Retina (tissue), 1 donor: Measurements from ENCODE around the gene SOS2.
A peak's percentile ranks its signal among the peaks of the same experiment; 100 is the strongest.
"Not testable (repeated sequence)": the region's sequence is repeated elsewhere in the genome, so short reads cannot be mapped to it uniquely, and the experiment has no call there.

Source experiments
- DNase-seq: peaks from one replicate; pipeline ENCODE4 v3.0.0-alpha.2; 2016

Gene SOS2

GRCh38 chr14:50225067-50225973, 6.1 kb downstream of the SOS2 start:
- DNase-seq = no peak

- no peak for DNase-seq
Observed at GRCh38 chr14:50222055-50222613, 9.2 kb downstream of the SOS2 start.

- DNase-seq = no peak
Observed at GRCh38 chr14:50218501-50218900, 12.9 kb downstream of the SOS2 start.

- no peak for DNase-seq
Observed at GRCh38 chr14:50215416-50215815, 16.0 kb downstream of the SOS2 start.

GRCh38 chr14:50213795-50214194, 17.6 kb downstream of the SOS2 start:
- no peak for DNase-seq

- no peak for DNase-seq
Observed at GRCh38 chr14:50212726-50213125, 18.7 kb downstream of the SOS2 start.

GRCh38 chr14:50210074-50210473, 21.3 kb downstream of the SOS2 start:
- DNase-seq = no peak

- no peak for DNase-seq
Observed at GRCh38 chr14:50198499-50198898, 32.9 kb downstream of the SOS2 start.

- DNase-seq = no peak
Observed at GRCh38 chr14:50191499-50191898, 39.9 kb downstream of the SOS2 start.

GRCh38 chr14:50186107-50186506, 45.3 kb downstream of the SOS2 start:
- DNase-seq = no peak

GRCh38 chr14:50173891-50174290, 57.5 kb downstream of the SOS2 start:
- DNase-seq = no peak

GRCh38 chr14:50171895-50172294, 59.5 kb downstream of the SOS2 start:
- no peak for DNase-seq

- not testable (repeated sequence) for DNase-seq
Observed at GRCh38 chr14:50167381-50167780, 64.0 kb downstream of the SOS2 start.

GRCh38 chr14:50156111-50156510, 75.3 kb downstream of the SOS2 start:
- DNase-seq = no peak

GRCh38 chr14:50148799-50149198, 82.6 kb downstream of the SOS2 start:
- no peak for DNase-seq

- no peak for DNase-seq
Observed at GRCh38 chr14:50139192-50139591, 92.2 kb downstream of the SOS2 start.

- DNase-seq = no peak
Observed at GRCh38 chr14:50127802-50128201, 103.6 kb downstream of the SOS2 start.

- DNase-seq = no peak
Observed at GRCh38 chr14:50123062-50123461, 108.3 kb downstream of the SOS2 start.

- DNase-seq = no peak
Observed at GRCh38 chr14:50122291-50122690, 109.1 kb downstream of the SOS2 start.

GRCh38 chr14:50121486-50121885, 109.9 kb downstream of the SOS2 start:
- no peak for DNase-seq

GRCh38 chr14:50117456-50117855, 113.9 kb downstream of the SOS2 start:
- no peak for DNase-seq

GRCh38 chr14:50116966-50117365, 114.4 kb downstream of the SOS2 start:
- DNase-seq = no peak

GRCh38 chr14:50116181-50116956, 115.0 kb downstream of the SOS2 start, which contains the start of gene VCPKMT:
Gene VCPKMT, minus strand, starts transcription at chr14:50116572. Its CDS starts 20 bp downstream, at chr14:50116552.
- peak; percentile 97 for DNase-seq
